Stimulated activated CD4-positive, alpha-beta T cell treated with anti-CD3 and anti-CD28 coated beads, TNF-alpha, amount 100 ng/mL, for 24 hours (primary cell): ENCODE measurements around the gene PIP5K1C.

Experiments
- DNase-seq, 3 experiments: peaks; one replicate each; pipeline ENCODE4 v3.0.0-alpha.2; 2020; ENCODE audit warnings: low read depth in 3 of 3

The PIP5K1C gene

DNA sequence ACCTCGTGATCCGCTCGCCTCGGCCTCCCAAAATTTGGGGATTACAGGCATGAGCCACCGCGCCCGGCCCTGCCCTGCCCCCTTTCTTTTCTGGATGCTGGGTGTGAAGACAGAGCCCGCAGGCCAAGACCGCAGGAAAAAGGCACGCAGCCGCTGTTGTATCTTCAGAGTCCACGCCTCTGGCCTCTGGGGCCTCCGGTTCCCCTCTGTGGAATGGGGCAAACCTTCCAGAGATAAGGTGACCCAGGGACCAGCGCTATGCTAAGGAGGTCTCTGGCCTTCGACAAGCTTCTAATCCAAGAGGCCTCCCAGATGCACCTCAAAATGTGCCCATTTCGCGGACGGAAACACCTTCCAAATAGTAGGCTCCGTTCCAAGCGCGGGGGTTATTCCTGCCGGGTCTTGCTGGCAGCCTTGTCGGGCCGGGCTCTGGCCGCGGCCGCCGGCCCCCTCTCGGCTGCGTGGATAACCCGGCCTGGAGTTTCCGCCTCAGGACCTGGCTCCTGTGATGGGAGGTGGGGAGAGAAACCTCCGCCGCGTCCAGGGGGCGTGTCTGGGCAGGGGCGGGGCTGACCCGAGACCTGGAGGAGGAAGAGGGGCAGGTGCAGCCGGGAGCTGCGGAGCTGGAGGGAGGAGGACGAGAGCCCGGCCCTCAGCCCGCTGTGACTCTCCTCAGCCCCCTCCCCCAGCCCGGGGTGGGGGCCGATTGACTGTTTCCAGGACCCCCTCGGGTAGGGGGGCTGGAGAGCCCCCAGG, 21.0 kb upstream of the PIP5K1C start:
- DNase-seq, result peak; percentile 75 to 89 (median 80)

DNA sequence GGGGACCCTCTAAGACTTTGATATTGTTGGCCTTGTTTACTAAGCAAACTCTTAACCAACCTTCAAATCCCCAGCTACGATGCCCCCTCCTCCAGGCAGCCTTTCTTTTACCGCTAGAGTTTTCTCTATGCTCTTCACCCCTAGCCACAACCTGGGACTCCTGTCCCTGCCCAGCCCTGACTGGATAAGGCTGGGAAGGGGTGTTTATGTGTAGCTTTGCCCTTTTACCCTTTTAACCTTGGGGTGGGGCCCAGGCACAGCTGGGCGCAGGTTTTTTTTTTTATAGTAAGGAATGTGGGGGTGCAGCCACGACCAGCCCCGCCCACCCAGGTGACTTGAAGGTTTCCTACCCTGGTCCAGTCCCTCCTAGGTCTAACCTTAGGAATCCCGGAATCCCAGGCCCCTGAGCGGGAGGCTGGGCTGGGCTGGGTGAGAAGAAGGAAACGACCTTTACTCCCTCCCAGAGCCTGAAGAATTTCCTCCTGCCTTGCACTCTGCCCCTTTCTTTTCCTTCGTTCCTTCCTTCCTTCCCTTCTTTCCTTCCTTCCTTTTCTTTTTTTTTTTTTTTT, 20.2 kb upstream of the PIP5K1C start:
- DNase-seq, result no peak

DNA sequence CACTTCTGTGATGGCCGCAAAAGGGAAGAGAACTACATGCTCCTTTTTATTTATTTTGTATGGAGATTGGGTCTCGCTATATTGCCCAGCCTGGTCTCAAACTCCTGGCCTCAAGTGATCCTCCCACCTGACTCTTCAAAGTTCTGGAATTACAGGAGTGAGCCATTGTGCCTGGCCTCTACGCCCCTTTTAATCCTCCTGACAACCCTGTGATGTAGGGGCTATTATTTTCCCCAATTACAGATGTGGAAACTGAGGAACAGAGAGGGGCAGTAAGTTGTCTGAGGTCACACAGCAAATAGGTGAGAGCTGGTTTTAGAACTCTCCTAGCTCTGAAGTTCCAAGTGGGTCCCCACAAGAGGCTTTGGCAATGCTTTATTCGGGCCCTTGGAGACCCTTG, 19.6 kb upstream of the PIP5K1C start:
- DNase-seq, result no peak

DNA sequence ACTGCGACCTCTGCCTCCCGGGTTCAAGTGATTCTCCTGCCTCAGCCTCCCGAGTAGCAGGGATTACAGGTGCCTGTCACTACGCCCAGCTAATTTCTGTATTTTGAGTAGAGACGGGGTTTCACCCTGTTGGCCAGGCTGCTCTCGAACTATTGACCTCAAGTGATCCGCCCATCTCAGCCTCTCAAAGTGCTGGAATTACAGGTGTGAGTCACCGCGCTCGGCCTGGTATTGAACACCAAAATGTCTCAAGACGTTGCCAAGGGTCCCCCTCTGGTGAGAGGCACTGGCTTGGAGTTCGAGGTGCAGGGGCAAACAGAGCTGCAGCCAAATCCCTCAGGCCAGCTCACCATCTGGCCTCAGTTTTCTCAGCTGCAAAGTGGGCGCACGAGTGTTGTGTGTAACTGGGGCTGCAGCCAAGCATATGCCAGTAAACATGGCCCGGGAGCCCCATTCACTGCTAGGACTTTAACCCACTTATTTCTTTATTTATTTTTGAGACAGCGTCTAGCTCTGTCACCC, 15.9 kb upstream of the PIP5K1C start:
- DNase-seq, result no peak

DNA sequence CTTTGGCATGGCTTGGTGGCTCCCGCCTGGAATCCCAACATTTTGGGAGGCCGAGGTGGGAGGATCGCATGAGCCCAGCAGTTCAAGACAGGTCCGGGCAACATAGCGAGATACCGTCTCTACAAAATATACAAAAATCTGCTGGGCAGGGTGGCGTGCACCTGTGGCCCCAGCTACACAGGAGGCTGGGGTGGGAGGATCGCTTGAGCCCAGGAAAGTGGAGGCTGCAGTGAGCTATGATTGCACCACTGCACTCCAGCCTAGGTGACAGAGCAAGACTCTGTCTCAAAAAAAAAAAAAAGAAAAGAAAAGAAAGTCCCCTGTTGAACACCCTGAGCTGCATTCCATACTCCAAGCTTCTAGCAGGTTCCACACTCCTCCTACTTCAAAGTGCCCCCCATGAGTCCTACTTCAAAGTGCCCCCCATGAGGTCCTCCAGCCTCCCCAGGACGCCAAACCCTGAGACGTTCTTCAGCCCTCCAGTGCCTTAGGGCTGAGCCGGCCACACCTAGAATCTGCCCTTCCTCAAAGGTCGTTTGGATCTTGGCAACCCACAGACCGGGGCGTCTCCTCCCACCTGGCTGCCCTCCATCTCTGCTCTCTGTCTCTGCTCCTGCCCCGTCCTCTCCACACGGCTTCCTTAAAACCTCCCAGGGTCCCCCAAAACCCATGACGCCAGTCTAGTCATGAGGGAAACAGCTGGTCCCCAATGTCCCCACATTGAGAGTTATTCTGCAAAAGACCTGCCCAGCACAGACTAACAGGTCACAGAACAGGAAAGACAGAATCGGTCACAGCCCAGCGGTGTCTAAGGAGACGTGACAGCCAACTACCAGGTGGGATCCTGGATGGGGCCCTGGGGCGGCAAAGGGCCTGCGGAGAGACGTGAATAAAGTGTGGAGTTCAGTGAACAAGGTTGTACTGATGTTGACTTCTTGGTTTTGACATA, 12.7 kb upstream of the PIP5K1C start:
- DNase-seq, result no peak

DNA sequence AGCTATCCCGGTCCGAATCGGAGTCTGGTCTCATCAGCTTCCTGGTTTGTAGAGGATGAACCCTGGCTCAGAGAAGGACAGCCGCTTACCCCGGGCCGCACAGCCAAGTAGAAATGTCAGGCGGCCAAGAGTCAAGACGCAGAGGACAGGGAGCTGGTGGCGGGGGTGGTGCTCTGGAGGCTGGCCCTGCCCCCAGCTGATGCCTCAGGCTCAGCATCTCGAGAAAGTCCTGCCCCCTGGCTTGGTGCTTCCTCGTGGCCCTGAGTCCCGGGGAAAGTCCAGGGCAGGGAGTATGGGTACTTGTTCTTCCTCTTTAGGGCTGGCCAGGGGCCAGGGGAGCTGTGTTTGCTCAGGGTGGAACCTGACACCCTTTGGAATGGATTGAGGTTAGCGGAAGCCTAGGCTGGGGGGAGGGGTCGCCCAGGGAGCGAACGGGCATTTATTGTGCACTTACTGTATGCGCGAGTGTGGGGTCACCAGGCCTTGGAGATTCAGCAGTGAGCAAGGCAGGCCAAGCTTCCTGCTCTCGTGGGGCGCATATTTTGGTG, 10.1 kb upstream of the PIP5K1C start:
- DNase-seq, result no peak

DNA sequence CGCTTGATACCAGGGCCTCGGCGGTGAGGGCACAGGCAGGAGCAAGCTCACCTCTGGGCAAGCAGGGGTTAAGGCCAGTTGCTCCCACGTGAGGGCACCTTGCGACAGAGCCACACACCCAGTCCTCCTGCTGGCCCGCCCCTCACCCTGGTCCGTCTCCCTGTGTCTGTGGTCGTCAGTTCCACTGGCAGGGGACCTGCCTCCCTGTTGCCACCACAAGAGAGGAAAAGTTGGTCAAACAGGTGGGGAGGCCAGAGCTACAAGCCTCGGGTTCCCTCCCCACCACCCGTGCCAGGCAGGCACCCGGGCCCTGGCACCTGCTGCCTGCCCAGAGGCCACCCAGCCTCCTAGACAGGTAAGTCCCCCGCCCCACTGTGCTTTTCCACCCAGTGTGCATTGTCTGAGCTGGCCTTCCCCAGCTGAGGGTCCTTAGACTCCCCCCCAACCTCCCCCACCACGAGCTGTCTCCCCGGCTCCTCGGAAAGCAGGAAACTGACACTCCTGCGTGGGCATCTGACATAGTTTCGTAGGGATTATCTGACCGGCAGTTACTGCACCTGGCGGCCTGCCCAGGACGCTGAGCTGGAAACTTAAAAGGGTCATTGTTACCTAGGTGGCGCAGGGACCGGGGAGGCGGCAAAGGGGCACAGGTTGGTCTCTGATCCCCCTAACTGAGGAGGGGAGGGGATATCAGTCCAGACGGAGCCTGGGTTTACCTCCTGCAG, 8.1 kb upstream of the PIP5K1C start, which contains the start of gene TJP3:
Gene TJP3, plus strand, starts transcription at position 178 of the 725 bp plus-strand sequence. CDS start 20,049 bp downstream, outside the sequence.
- no peak for DNase-seq

DNA sequence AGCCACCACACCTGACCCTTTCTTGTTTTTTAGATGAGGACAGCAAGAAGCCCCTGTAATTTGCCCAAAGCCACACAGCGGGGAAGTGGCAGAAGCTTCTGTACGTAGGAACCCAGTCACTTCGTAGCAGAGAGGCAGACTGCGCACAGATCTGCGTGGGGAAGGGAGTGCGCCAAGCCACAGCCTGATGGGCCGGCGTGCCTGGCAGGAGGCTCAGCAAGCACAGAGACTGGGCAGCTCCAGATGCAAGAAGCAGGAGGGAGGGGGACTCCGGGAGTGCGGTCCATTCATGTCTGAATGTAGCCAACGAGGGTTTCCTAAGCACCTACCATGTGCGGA, 7.6 kb upstream of the PIP5K1C start:
- no peak for DNase-seq

DNA sequence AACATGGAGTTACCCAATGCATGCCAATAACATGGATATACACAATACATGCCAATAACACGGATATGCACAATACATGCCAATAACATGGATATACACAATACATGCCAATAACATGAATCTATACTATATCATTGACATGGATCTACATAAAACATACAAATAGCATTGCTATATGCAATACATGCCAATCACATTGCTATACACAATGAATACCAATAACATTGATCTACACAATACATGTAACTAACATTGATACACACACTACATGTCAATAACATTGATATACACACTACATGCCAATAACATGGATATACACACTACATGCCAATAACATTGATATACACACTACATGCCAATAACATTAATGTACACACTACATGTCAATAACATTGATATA, 932 bp upstream of the PIP5K1C start:
- DNase-seq, result no peak

DNA sequence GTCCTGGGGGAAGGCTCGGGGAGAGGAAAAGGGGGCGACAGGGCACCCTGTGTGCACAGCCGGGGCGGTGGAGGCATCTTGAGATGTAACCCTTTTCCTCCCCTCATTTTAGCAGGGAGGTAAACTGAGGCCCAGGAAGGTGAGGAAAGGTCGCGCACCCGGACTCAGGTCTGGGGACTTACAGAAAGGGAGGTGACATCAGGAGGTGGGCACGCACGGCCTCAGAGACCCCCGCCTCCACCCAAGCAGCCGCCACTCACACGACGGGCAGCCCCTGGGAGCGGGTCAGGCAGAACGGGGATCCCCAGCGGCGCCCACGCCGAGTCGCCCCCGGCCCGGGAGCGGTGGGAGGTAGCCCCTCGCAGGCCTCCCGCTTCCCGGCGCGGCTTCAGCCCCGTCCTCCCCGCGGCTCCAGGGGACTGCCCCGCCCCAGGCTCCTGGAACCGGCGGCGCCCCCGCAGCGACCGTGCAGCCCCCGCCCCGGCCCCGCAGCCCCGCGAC, 477 bp downstream of the PIP5K1C start:
- no peak for DNase-seq

DNA sequence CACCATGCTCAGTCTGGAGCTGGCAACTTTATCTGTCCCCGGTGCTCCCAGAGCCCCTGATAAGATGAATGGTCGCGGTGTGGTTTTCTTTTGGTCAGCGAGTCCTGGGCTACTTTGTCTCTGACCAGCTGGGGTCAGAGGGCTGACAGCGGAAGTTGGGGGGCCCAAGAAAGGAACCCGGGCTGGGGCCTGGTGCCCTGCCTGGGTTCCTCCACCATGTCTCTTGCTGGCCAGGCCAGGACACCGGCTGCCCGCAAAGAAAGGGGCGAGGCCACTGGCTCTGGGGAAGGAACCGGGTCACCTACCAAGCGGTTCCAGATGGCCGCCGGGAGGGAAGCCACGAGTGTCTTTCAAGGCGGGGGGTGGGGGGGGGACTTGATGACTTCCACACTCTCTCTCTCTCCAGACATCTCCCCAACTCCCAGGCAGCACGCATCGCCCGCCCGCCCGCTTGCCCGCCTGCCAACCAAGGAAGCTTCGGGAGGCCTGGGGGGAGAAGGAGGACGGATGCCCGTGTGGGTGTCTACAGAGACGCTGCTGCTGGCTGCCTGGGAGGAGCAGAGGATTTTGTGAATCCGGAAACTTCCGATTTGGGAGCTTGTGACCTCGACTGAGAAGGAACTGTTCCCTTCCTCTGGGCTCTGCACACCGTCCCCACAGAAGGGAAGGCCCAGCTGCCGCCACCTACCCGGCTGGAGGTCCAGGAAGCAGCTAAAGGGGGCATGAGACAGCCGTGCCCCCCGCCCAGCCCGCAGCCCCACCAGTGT, 1.1 kb downstream of the PIP5K1C start:
- DNase-seq, result no peak

DNA sequence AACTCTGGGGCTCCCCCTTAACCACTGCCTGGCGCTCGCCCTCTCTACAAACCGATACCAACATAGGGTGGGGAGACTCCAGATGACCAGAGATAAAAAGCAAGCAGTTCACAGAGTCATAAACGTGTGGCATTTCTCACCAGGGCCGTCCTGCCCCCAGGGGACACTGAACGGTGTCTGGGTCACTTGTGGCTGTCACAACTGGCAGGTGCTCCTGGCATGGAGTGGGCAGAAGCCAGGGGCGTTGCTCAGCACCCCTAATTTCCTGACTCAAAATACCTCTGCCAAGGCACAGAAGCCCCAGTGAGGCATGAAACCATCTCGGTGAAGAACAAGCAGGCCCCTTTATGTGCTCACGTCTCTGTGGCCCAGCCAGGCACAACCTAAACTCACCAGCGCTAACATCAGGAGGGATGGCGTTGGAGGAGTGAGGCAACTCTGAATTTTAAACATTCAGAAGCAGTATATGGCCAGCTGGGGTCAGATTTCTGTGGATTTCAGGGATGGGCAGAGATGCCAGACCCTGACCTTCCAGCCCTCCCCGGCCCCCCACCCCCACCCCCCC, 1.8 kb downstream of the PIP5K1C start:
- no peak for DNase-seq

DNA sequence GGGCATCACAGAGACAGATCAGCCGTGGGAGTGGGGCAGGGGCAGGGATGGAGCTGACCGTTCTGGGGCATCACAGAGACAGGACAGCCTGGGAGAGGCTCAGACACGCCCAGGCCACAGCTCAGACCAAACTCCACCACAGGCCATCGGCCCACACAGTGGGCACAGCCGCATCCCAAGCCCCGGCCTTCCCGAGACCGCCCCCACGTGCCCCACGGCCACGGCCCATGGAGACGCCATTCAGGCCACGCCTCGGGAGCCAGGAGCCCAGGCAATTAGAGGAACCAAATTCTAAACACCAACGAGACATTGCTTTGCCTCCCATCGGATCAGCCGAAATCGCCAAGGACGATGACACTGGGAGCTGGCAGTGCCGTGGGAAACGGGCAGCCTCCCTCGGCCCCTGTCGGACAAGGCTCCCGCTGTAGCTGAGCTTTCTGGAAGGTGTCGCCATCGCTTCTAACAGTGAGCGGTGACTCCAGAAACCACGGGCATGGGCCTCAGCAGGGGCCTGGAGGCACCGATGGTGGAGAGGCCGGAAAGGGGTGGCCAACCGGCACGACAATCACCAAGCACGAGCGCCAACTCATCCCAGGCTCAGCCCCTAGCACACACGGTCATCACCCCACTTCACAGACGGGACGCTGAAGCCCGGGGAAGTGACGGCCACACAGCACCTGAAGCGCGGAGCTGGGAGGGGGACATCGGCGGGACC, 2.4 kb downstream of the PIP5K1C start:
- DNase-seq, result no peak

DNA sequence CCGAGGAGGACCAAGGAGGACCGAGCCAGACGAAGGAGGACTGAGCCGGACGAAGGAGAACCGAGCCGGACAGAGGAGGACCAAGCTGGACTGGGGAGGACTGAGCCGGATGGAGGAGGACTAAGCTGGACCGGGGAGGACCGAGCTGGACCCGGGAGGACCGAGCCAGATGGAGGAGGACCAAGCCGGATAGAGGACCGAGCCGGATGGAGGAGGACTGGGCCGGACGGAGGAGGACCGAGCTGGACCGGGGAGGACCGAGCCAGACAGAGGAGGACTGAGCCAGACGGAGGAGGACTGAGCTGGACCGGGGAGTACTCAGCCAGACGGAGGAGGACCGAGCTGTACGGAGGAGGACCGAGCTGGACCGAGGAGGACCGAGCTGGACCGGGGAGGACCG, 3.2 kb downstream of the PIP5K1C start:
- DNase-seq, result no peak

DNA sequence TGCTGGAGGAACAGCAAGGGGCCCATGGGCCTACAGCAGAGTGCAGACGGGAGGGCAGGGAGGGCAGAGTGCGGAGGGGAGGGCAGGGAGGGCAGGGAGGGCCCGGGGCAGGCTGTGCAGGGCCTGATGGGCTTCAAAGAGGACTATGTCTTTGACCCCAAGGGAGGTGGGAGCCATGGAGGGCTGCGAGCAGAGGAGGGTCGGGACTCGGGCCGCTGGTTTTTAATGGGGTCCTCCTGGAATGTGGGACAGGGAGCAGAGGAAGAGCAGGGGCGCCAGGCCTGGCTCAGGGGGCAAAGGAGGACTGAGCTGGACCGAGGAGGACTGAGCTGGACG, 3.6 kb downstream of the PIP5K1C start:
- DNase-seq, result no peak

DNA sequence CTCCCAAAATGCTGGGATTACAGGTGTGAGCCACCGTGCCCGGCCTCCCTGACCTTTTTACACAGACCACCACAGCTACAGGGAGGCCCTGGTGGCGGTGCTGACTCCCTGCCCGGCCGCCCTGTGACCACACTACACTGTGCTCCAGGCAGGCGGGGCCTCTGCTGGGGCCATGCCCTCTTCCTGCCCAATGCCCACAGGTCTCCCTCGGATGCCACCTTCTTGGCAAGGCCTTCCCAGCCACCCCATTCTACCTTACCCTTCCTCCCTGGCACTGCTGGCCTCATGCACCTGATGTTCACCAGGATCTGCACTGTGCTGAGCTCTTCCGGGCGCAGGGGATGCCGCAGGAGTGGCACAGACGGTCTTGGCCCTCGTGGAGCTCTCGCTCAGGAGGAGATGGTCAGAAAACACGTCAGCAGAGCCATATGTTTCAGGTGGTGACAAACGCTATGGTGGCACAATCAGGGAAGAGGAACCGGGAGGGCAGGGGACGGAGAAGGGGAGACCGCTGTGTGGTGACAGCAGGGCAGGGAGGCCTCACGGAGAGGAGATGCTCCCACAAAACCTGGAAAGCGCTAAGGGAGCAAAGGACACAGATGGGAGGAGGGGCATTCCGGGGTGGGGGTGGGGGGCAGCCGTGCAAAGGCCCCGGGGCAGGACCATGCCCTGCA, 4.1 kb downstream of the PIP5K1C start:
- no peak for DNase-seq

DNA sequence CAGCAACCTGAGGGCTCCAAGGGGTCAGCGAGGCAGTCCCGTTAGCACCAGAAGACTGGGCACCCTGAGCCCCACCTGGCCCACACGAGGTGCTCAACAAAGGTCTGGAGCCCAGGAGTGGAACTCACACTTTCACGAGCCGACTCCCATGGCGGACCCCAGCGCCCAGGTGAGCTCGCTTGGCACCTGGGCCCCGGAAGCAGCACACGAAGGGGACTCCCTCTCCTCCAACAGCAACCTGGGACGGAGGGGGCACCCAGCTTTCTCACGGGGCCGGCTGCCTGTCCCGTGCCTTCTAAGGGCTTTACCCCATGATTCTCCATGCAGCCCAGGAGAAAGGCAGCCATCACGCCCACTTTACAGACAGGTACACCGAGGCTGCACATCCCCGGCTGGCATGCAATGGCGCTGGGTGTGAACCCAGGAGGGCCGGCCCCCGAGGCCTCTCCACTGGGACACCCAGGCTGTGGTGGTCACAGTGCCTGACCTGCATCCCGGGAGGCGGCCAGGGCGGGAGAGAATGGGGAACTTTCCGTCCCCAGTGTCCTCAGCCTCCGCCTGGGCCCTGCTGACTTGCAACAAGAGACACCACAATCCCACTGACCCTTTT, 5.0 kb downstream of the PIP5K1C start:
- no peak for DNase-seq

DNA sequence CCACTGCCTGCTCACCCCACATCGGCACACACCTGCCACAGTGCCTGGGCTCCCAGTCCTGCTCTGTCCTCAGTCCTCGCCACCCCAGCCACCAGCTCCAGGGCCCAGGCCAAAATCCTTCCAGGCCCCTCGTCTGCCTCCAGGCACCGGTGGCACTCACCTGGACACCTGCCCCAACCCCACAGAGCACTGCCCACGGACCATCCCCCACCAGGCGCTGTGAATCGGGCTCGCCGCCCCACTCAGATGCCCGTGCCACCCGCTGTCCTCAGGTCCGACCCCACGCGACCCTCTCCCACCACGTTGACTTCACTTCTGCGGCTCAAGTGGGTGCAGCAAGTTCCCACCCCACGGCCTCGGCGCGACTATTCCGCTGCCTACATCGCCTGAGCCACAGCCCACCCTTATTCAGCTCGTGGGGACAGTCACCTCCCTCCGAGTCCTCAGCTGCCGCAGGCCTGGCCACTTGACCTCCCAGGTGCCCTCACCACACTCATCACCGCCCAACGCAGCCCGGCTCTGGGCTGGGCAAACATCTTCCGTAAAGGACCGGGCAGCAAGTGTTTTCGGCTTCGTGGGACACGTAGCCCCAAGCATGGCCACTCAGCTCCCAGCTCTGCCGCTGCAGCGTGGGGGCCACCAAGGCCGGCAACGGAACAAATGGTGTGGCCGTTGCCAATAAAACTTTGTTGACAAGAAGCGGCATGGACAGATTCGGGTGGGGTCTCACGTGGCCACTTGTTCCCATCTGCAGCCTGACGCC, 5.7 kb downstream of the PIP5K1C start:
- DNase-seq, result no peak
